Lower leg skin (tissue), 4 donors: ENCODE results near the gene NMNAT3. TPM values are rescaled to one million over a fixed set of nuclear protein-coding genes. Genes with fewer than 3 reads are reported as not detected.

Source experiments
- DNase-seq, 2 donors: peaks; one replicate each; pipeline ENCODE4 v3.0.0-alpha.2; 2019; ENCODE audit warnings: low spot score in 2 of 2
- H3K4me3 ChIP-seq: fragments of 200-600 bp; sonication (generic); 2 replicates; pipeline ENCODE4 v1.5.1; 2017; ENCODE audit warnings: mild to moderate bottlenecking, low read depth; ENCODE audit not compliant: poor library complexity, severe bottlenecking
- POLR2A ChIP-seq, 2 donors: fragments of 450-650 bp; IDR thresholded peaks; one replicate each; pipeline ENCODE4 v1.6.1; 2016 to 2017; ENCODE audit warnings: antibody characterized with exemption in 2 of 2, mild to moderate bottlenecking in 1 of 2, moderate library complexity in 1 of 2
- WGBS, 2 donors: methylation state at CpG; one replicate each; pipeline ENCODE4 v1.1.5; 2018; 5-methylcytosine and 5-hydroxymethylcytosine counted together
- intact Hi-C: fragments of 100-400 bp; cut with DNase I; formaldehyde crosslinking; loops from one replicate; pipeline ENCODE4 v1.15.0; 2023; ENCODE audit warnings: low total_unique reads
- total RNA-seq, 4 donors: library from RNA; depleted of rRNA; stranded (reverse); fragments of >200 nt; gene quantifications; one replicate each; pipeline ENCODE4 v1.1.0, GENCODE V29; 2016
- TF ChIP-seq, protein P1 (sequence below), 3 donors: fragments of 450-650 bp; IDR thresholded peaks; one replicate each; pipeline ENCODE4 v1.5.1; 2016; ENCODE audit warnings: antibody characterized with exemption in 3 of 3, mild to moderate bottlenecking in 3 of 3, moderate library complexity in 2 of 3

NMNAT3 gene
- total RNA-seq, 4 donors from 2014 or later, result 33.6 to 41.9 (median 37.5) TPM

DNA sequence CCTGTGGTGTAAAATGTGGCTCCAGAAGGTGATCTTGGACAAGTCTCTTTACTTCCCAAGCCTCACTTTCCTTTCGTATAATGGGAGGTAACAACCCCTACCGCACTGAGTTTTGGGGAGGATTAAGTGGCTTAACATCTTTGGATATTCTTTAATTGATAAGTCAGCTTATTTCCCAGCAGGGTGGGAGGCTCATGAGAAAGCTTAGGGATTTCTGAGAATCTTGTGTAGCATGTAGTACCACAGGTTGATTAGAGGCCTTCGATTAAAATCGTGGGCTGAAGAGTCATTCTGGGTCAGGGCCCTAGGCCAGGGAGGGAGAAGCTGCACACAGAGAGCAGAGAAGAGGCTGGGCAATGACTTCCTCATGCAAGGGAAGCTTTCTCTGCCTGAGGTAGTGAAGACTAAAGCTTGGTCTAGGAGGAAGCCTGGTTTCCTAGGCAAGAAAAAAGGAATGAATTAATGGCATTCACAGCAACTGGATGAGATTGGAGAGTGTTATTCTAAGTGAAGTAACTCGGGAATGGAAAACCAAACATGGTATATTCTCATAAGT, 1.5 kb upstream of the NMNAT3 start:
- WGBS, 2 donors, result 79 to 87% methylated on average over 5 of the region's 5 CpGs

DNA sequence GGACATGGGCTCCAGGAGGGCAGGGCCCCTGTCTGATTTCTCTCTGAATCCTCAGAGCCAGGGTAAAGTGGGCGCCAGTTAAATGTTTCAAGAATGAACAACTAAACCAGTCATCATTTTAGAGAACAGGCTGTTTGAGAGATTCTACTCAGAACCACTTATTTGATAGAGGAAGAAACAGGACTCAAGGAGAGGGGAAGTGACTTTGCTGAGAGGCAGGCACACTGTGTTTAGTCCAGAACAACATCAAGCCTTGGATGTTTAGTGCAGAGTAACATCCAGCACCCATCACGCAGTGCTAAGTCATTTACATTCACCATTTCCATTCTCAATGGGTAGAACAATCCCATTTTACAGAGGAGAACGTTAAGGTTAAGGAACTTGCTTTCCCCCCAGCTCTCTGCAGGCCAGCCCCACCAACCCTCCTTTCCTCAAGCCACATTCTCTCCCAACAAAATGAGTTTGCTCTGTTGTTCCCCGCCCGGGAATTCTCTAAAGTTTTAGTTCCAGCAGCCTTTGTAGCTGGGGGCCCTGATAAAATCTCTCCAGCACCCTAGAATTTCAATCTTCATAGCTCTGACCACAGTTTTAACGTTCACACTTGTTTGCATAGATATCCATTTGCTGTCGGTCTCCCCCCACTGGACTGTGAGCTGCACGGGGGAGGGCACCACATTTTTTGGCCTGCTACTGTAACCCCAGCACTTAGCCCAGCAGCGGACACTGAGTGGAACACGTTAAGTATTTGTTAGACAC, 962 bp downstream of the NMNAT3 start:
- H3K4me3 ChIP-seq, result peak overlapping the region; percentile 69
- WGBS, 2 donors, result 53 to 60% methylated on average over 10 of the region's 10 CpGs
- intact Hi-C loops, result no loop called here
- TF ChIP-seq, protein P1, sequence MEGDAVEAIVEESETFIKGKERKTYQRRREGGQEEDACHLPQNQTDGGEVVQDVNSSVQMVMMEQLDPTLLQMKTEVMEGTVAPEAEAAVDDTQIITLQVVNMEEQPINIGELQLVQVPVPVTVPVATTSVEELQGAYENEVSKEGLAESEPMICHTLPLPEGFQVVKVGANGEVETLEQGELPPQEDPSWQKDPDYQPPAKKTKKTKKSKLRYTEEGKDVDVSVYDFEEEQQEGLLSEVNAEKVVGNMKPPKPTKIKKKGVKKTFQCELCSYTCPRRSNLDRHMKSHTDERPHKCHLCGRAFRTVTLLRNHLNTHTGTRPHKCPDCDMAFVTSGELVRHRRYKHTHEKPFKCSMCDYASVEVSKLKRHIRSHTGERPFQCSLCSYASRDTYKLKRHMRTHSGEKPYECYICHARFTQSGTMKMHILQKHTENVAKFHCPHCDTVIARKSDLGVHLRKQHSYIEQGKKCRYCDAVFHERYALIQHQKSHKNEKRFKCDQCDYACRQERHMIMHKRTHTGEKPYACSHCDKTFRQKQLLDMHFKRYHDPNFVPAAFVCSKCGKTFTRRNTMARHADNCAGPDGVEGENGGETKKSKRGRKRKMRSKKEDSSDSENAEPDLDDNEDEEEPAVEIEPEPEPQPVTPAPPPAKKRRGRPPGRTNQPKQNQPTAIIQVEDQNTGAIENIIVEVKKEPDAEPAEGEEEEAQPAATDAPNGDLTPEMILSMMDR (IDR thresholded peaks at IDR 0.05), result no peak
- TF ChIP-seq POLR2A (IDR thresholded peaks at IDR 0.05), result no peak
- no peak for DNase-seq

More for the DNA sequence above, 1.5 kb upstream of the NMNAT3 start:
- no peak for DNase-seq
- no peak overlapping the region for H3K4me3 ChIP-seq
- intact Hi-C loops, result no loop called here
- TF ChIP-seq POLR2A (IDR thresholded peaks at IDR 0.05), result no peak
- TF ChIP-seq, protein P1 (IDR thresholded peaks at IDR 0.05), result no peak

DNA sequence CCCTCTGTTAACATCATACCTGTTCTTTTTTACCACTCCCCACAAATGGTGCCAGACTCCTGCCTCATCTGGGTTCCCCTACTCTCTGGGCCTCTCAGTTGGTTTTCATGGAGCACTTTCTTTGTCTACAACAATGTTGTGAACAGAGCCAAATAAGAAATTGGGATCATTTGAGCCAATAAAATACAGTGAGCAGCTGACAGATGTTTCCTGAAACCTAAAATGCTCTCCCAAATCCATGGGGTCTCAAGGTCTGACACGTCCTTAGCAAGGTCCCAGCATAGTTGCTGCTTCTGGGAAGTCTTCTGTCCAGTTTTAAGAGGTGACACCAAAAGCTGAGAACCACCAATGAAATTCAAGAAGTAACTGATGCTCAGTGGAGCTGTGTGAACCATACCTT, 1.7 kb downstream of the NMNAT3 start:
- DNase-seq, result no peak
- TF ChIP-seq, protein P1 (IDR thresholded peaks at IDR 0.05), result no peak
- TF ChIP-seq POLR2A (IDR thresholded peaks at IDR 0.05), result no peak
- 76 to 81% methylated on average over 1 of the region's 1 CpG for WGBS, 2 donors
- intact Hi-C loops, result no loop called here
- H3K4me3 ChIP-seq, result no peak overlapping the region

DNA sequence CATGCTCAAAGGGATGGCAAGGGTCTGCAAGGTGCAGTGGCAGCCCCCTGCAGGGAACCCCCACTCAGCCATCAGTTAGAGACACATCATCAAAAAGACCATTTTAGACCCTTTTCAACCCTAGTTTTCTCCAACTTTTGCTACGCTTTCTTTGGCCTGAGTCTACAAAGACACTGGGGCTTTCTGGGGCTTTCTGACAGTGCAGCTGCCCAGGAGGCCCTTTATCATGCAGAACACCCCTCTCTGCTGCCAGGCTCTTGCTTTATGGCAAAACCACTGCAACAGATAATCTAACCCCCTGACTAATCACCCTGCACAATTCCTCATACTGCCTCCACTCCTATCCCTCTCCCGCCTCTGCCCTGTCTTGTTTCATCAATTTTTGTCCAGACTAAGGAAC, 2.4 kb downstream of the NMNAT3 start:
- DNase-seq, result no peak
- intact Hi-C loops, result no loop called here
- no peak for TF ChIP-seq POLR2A (IDR thresholded peaks at IDR 0.05)
- TF ChIP-seq, protein P1 (IDR thresholded peaks at IDR 0.05), result no peak
- no peak overlapping the region for H3K4me3 ChIP-seq
- 95 to 97% methylated on average over 2 of the region's 2 CpGs for WGBS, 2 donors

DNA sequence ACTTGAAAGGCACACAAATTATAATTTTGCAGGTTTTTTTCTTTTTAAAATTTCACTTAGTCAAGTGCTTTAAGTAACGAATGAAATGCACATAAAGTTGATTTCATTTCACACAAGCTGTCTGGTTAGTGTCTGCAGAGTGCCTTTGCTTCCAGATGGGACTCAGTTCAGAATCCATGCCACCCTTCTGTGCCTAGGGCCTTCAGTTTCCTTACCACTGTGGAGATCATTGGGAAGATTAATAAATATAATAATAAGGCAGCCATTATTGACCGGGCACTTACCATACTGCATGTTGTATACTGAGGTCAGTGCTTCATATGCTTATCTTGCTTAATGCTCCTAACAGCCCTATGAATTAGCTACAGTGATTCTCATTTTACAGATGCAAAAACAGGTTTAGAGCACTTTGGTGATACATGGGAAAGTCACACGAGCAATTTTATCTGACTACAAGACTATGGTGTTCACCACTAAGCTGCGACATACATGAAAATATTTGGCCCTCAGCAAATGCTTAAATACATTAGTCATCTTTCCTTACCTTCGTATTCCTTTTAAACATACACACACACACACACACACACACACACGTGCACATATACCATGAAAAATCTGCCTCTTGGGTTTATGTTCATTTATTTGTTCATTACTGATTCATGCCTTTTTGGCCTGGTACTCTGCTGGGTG, 3.1 kb downstream of the NMNAT3 start:
- intact Hi-C loops, result no loop called here
- WGBS, 2 donors, result 60 to 67% methylated on average over 6 of the region's 6 CpGs
- no peak overlapping the region for H3K4me3 ChIP-seq
- no peak for DNase-seq
- TF ChIP-seq POLR2A (IDR thresholded peaks at IDR 0.05), result no peak
- TF ChIP-seq, protein P1 (IDR thresholded peaks at IDR 0.05), result no peak
